Measurements from ENCODE around the gene NSMF. TPM values are rescaled to one million over a fixed set of nuclear protein-coding genes. Genes with fewer than 3 reads are reported as not detected.

NSMF gene
- total and polyA plus RNA-seq, 2 experiments from 2014 or later, result 20.3 to 103 TPM

DNA sequence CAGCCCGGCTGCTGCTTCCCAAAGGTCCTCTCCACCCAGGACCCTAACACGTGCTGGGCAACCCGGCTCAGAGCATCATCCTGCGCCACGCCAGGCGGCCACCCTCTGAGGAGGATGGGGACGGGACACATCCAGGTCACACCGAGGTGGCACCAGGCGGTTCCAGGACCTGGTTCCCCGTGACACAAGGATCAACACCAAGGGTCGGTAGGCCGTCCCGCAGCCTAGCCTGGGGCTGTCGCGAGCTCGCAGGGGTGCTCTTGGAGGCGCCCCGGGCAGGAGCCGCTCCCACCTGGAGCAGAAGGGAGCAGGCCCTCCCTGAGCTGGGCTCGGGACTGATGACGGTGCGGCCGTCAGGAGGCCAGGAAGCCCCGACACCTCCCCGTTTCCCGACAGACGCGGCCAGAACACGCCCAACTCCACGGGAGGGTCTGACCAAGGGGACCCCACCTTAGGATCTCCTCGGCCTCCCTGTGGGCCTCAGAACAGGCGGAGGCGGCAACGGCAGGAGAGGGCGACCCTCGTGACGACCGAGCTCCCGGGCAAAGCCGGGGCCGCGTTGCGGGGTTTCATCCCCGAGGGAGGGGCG, 42.5 kb downstream of the NSMF start (continued):
- no peak for TF ChIP-seq ZNF462 (CRISPR knock-in tag; IDR thresholded peaks at IDR 0.05)
- TF ChIP-seq CREB1 (CRISPR knock-in tag; IDR thresholded peaks at IDR 0.05; ENCODE audit: low read depth), result no peak
- no peak for TF ChIP-seq POLR2AphosphoS5 (IDR thresholded peaks at IDR 0.05; ENCODE audit: low read depth)
- TF ChIP-seq ETS1 (IDR thresholded peaks at IDR 0.05), result no peak
- TF ChIP-seq STAT1 (IDR thresholded peaks at IDR 0.05; ENCODE audit: unreplicated experiment), result no peak
- TF ChIP-seq ZNF114 (CRISPR knock-in tag; IDR thresholded peaks at IDR 0.05), result no peak
- no peak for TF ChIP-seq EZH2phosphoT487 (IDR thresholded peaks at IDR 0.05; ENCODE audit: unreplicated experiment)
- TF ChIP-seq EZH2 (IDR thresholded peaks at IDR 0.05; ENCODE audit: low read depth, unreplicated experiment), result no peak

DNA sequence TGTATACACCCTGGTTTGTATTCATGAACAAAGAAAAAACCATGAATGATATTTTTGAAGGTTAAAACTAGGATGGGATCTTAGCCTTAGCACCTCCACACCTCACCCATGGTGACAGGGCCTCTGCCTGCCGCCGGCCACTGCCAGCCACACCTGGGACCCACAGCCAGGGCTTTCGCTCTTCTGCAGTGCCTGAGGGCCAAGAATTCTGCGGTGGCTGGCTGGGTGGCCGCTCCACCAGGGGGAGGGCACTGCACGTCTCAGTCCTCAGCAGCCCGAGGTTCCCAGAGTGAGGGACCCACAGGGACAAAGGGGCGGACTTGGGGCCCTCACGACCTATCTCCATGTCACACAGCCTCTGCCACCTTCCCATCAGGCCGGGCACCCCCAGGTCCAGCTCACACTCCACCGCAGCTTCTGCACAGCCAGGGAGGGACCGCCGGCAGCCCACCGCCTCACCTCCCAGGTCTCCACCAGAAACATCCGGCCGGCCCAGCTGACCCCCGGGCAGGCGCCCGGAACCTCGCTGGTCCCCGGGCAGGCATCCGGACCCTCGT, 43.0 kb downstream of the NSMF start:
- Histone ChIP-seq H3K4me1 (ENCODE audit: insufficient read depth) (0 out of 2 replicates have a peak, but pooled peaks cover 3% of the 10 kb centered on the region), H3K27me3 (ENCODE audit: insufficient read depth) (no peaks in the 10 kb centered on the region), H3K36me3 (ENCODE audit: insufficient read depth) (no peaks in the 10 kb centered on the region), H2AFZ (no peak overlapping the region), H3K79me2 (replicated peaks; ENCODE audit: insufficient read depth) (peaks cover 15% of the 10 kb centered on the region), H3K4me2 (no peak overlapping the region), H4K20me1 (replicated peaks; ENCODE audit: insufficient read depth) (peaks cover 4% of the 10 kb centered on the region), H3F3A (replicated peaks; ENCODE audit: low read depth) (0 out of 2 replicates have a peak, but pooled peaks cover 3% of the 10 kb centered on the region), H3K4me3 (no peak overlapping the region), H3K9me2 (ENCODE audit: insufficient read depth) (no peaks in the 10 kb centered on the region), H3K27ac (ENCODE audit: low read depth) (no peak overlapping the region)
- H3K4me1 Mint-ChIP-seq, result no peaks in the 10 kb centered on the region
- H3K27ac Mint-ChIP-seq, result no peak overlapping the region
- DNase-seq (ENCODE audit: low spot score) (no peak), ATAC-seq (no peak)
- H3K36me3 Mint-ChIP-seq (ENCODE audit: low read depth), result no peaks in the 10 kb centered on the region
- TF ChIP-seq POLR2AphosphoS5 (IDR thresholded peaks at IDR 0.05; ENCODE audit: low read depth), result no peak
- no peak for TF ChIP-seq STAT1 (IDR thresholded peaks at IDR 0.05; ENCODE audit: unreplicated experiment)
- no peak for TF ChIP-seq ETS1 (IDR thresholded peaks at IDR 0.05)
- no peaks in the 10 kb centered on the region for H3K9me3 Mint-ChIP-seq
- peaks cover 2% of the 10 kb centered on the region for H3K27me3 Mint-ChIP-seq (ENCODE audit: insufficient read depth, low read depth, poor library complexity)
- no peak overlapping the region for H3K4me3 Mint-ChIP-seq
